SK-N-MC (cell line): ENCODE measurements around the gene DRAM1.
"Not testable (repeated sequence)": the region's sequence is repeated elsewhere in the genome, so short reads cannot be mapped to it uniquely, and the experiment has no call there.

Experiments used
- DNase-seq: peaks from one replicate; pipeline ENCODE4 v3.0.0-alpha.2; 2011; ENCODE audit warnings: low read depth, low spot score
- H3K27ac ChIP-seq: fragments of 200-600 bp; sonication (generic); 2 replicates; pipeline ENCODE4 v1.5.1; 2016; ENCODE audit warnings: mixed run types
- H3K36me3 ChIP-seq: fragments of 200-600 bp; sonication (generic); 2 replicates; pipeline ENCODE4 v1.6.1; 2017; ENCODE audit warnings: antibody characterized with exemption, low read length, mixed read lengths; ENCODE audit not compliant: insufficient read depth
- H3K4me3 ChIP-seq: fragments of 200-600 bp; sonication (generic); 2 replicates; pipeline ENCODE4 v1.5.1; 2016
- H3K9ac ChIP-seq: fragments of 200-600 bp; sonication (generic); 2 replicates; pipeline ENCODE4 v1.8.0; 2017; ENCODE audit warnings: mixed run types, mixed read lengths; ENCODE audit not compliant: insufficient read length
- H3K9me3 ChIP-seq: fragments of 200-600 bp; sonication (generic); 2 replicates; pipeline ENCODE4 v1.6.1; 2017; ENCODE audit warnings: low read depth, mild to moderate bottlenecking, antibody characterized with exemption, low read length, moderate library complexity, mixed read lengths
- EZH2 ChIP-seq: fragments of 200-600 bp; sonication (generic); IDR thresholded peaks from one replicate; pipeline ENCODE4 v1.6.1; 2017; ENCODE audit warnings: antibody characterized with exemption
- FOXP2 ChIP-seq: optimal IDR thresholded peaks from 2 replicates; pipeline ENCODE3; 2011; ENCODE audit warnings: mild to moderate bottlenecking, moderate library complexity; ENCODE audit not compliant: insufficient read depth; ENCODE audit errors: extremely low read length, control extremely low read depth
- POLR2AphosphoS5 ChIP-seq: IDR thresholded peaks from 2 replicates; pipeline ENCODE4 v1.6.1; 2012; ENCODE audit warnings: mild to moderate bottlenecking, low read depth, low read length, borderline replicate concordance

The DRAM1 gene

DNA sequence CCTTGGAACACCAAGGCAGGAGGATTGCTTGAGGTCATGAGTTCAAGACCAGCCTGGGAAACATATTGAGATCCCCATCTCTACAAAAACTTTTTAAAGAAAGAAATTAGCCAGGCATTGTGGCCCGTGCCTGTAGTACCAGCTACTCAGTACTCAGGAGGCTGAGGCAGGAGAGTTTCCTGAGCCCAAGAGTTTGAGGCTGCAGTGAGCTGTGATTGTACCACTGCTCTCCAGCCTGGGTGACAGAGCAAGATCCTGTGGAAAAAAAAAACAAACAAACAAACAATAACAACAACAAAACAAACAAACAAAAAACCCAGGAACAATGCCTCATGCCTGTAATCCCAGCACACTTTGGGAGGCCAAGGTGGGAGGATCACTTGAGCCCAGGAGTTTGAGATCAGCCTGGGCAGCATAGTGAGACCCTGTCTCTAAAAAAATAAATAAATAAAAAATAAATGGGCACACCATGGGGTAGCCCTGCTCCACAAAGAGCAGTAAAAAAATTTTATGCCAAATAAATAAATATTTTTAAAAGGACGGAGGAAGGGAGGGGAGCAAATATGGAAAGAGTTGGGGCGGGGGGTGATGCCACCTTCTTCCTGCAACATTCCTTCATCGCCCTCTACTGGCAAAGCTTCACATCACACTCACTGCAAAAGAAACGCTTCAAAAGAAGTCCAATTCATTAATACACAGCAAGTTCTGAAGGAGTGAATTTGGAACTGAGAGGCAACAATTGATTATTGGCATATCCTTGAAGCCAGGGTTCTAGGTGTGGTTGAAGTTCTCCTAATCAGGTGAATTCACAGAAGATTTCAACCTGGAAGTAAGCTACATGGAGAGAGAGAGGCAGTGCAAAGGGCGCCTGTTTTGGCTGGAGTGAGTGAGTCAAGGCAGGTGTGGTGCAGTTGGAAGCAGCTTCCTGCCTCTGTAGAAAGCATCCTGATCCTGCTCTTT lies 37.8 kb upstream of the DRAM1 start:
- TF ChIP-seq FOXP2 (no peak), POLR2AphosphoS5 (no peak), EZH2 (no peak)
- Histone ChIP-seq H3K27ac (no peak overlapping the region), H3K4me3 (no peak overlapping the region), H3K9ac (no peak overlapping the region), H3K36me3 (no peaks in the 10 kb centered on the region), H3K9me3 (no peaks in the 10 kb centered on the region)
- no peak for DNase-seq

DNA sequence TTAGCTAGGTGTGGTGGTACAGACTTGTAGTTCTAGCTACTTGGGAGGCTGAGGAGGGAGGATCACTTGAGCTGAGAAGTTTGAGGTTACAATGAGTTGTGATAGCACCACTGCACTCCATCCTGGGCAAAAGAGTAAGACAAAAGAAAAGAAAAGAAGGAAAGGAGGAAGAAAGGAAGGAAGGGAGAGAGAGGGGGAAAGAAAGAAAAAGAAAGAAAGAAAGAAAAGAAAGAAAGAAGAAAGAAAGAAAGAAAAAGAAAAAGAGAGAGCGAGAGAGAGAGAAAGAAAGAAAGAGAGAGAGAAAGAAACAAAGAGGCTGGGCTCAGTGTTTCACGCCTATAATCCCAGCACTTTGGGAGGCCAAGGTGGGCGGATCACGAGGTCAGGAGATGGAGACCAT lies 36.3 kb upstream of the DRAM1 start:
- TF ChIP-seq FOXP2: no peak
- no peak for TF ChIP-seq EZH2
- TF ChIP-seq POLR2AphosphoS5: no peak
- no peak for DNase-seq
- H3K27ac ChIP-seq: no peak overlapping the region
- no peaks in the 10 kb centered on the region for H3K36me3 ChIP-seq
- no peak overlapping the region for H3K4me3 ChIP-seq
- H3K9me3 ChIP-seq: no peaks in the 10 kb centered on the region
- H3K9ac ChIP-seq: no peak overlapping the region

DNA sequence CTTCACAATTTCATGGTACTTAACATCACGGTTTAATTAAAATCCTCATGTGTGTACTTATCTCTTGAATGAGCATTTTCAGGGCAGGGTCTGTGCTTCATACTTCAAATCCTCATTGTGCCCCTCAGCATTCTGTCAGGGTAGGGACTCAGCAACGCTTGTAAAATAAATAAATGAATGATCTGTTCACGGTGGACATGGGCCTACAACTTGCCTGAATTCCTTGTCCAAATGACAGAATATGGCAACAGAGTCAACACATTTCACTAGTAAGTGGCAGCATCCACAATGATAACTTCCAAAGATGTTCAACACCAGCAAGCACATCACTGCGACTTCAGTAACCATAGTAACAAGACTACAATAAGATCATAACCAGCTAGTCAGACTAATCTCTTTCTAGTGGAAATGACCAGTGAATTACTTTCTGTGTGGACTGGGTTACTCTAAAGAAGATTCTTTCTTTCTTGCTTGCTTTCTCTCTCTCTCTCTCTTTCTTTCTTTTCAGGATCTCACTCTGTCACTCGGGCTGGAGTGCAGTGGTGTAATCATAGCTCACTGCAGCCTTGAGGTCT lies 32.2 kb upstream of the DRAM1 start:
- Histone ChIP-seq H3K9ac (no peak overlapping the region), H3K27ac (no peak overlapping the region), H3K9me3 (no peaks in the 10 kb centered on the region), H3K36me3 (no peaks in the 10 kb centered on the region), H3K4me3 (no peak overlapping the region)
- no peak for TF ChIP-seq FOXP2
- no peak for TF ChIP-seq EZH2
- no peak for TF ChIP-seq POLR2AphosphoS5
- DNase-seq: no peak

DNA sequence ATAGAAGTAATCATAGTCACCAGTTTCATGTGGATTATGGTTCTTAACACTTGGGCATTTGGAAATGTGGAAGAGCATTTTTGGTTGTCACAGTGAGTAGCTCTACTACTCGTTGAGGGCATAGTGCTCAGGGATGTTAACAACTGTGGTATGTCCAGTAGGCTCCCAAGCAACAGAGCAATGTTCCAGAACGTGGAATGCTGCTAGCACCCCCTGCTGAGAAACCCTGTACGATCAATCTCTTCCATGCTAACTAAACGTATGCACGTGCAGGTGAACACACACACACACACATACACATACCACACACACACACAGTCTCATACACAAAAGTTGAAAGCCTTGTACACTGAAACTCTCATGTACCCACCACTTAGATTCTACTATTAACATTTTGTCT lies 30.1 kb upstream of the DRAM1 start:
- Histone ChIP-seq H3K9me3 (no peaks in the 10 kb centered on the region), H3K4me3 (no peak overlapping the region), H3K9ac (no peak overlapping the region), H3K36me3 (no peaks in the 10 kb centered on the region), H3K27ac (no peak overlapping the region)
- TF ChIP-seq POLR2AphosphoS5 (no peak), FOXP2 (no peak), EZH2 (no peak)
- DNase-seq: no peak

DNA sequence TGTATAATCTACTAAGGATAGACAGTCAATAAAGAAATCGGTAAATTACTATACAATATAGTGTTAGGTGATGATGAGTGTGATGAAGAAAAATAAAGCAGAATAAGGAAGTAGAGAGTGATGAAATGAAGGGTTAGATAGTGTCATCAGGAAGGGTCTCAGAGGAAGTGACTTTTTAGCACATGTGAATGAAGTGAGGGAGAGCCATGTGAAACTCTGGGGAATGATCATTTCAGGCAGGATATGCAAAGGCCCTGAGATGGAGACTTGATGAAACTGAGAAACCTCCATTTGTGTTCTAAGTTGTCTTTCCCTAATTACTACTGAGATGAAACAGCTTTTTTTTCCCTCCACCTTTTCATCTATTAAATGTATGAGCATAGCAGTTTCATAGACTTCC lies 27.2 kb upstream of the DRAM1 start:
- DNase-seq: no peak
- no peak overlapping the region for H3K4me3 ChIP-seq
- H3K9ac ChIP-seq: no peak overlapping the region
- no peaks in the 10 kb centered on the region for H3K36me3 ChIP-seq
- no peak for TF ChIP-seq POLR2AphosphoS5
- no peak for TF ChIP-seq FOXP2
- TF ChIP-seq EZH2: no peak
- H3K9me3 ChIP-seq: no peaks in the 10 kb centered on the region
- no peak overlapping the region for H3K27ac ChIP-seq

DNA sequence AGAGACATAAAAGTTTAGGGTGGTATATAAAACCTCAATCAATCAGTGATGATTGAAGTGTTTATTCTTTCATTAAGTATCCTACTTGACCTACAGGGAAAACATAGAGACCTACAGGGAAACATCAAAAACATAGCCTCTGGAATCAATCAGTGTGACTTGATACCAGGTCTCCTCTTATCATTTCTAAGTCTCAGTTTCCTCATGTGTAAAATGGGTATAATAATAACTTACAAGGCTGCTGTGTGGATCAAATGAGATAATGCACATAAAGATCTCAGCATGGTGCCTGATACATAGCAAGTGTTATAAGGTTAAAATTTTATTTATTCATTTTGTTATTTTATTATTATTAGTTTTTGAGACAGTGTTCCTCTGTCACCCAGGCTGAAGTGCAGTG lies 24.4 kb upstream of the DRAM1 start:
- Histone ChIP-seq H3K9ac (no peak overlapping the region), H3K4me3 (no peak overlapping the region), H3K9me3 (no peaks in the 10 kb centered on the region), H3K36me3 (no peaks in the 10 kb centered on the region), H3K27ac (no peak overlapping the region)
- TF ChIP-seq POLR2AphosphoS5 (no peak), EZH2 (no peak), FOXP2 (no peak)
- no peak for DNase-seq

DNA sequence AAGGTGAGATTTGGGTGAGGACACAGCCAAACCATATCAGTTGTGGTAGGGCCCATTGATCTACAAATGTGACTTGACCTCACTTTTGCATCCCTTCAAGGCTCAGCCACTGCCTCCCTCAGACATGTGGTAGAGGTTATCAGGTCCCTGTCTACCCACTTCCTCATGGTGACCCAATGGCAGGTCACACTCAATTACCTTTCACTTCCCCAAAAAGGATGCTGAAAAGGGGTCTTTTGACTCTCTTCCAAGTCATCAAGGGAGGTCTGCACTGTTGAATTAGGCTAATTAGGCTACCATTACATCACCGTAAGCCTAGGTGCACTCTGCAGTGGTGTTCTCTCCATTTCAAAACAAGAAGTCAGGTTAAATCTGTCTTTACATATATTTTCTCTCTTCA lies 22.6 kb upstream of the DRAM1 start:
- Histone ChIP-seq H3K9me3 (no peaks in the 10 kb centered on the region), H3K27ac (peak overlapping the region; percentile 75; the same call in 1 of the 2 replicates), H3K9ac (no peak overlapping the region), H3K4me3 (peak overlapping the region; percentile 44), H3K36me3 (no peaks in the 10 kb centered on the region)
- TF ChIP-seq POLR2AphosphoS5 (no peak), EZH2 (no peak), FOXP2 (no peak)
- DNase-seq: no peak

DNA sequence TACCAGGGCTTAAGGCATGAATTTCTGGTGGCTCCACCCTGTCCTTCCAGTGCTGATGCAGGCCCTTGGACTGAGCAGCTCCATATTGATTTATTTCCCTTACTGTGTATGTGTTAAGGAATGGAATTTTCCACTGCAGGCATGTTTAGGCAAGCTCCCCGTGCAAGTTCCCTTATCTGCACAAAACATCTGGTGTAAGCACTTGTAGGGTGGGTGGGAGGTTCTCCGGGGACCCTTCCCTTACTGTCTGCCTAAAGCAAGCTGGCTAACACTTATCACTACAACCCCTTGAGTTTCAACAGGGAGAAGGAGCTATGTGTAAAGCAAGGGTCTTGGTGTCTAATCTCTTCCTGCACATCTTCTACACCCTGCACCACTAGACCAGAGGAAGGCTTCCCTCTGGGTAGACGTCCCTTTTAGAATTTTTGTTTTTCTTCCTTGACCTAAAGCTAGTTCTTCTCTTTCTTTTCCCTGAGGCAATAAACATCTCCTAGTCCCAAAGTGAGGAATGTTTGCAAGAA lies 22.0 kb upstream of the DRAM1 start:
- Histone ChIP-seq H3K9ac (no peak overlapping the region), H3K27ac (peak overlapping the region; percentile 75), H3K4me3 (peak overlapping the region; percentile 44), H3K36me3 (no peaks in the 10 kb centered on the region), H3K9me3 (no peaks in the 10 kb centered on the region)
- no peak for TF ChIP-seq POLR2AphosphoS5
- no peak for TF ChIP-seq EZH2
- TF ChIP-seq FOXP2: no peak
- DNase-seq: no peak

DNA sequence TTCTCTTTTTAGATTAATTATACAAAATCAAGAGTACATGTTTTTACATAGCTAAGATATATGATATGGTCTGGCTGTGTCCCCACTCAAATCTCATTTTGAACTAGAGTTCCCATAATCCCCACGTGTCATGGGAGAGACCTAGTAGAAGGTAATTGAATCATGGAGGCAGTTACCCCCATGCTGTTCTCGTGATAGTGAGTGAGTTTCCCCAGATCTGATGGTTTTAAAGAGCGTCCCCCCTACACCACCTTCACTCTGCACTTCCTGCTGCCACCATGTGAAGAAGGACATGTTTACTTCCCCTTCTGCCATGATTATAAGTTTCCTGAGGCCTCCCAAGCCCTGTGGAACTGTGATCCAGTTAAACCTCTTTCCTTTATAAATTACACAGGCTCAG lies 21.4 kb upstream of the DRAM1 start:
- TF ChIP-seq FOXP2: no peak
- TF ChIP-seq EZH2: no peak
- TF ChIP-seq POLR2AphosphoS5: no peak
- Histone ChIP-seq H3K36me3 (no peaks in the 10 kb centered on the region), H3K9me3 (no peaks in the 10 kb centered on the region), H3K27ac (peak overlapping the region; percentile 75), H3K9ac (no peak overlapping the region), H3K4me3 (peak overlapping the region; percentile 44)
- DNase-seq: no peak

DNA sequence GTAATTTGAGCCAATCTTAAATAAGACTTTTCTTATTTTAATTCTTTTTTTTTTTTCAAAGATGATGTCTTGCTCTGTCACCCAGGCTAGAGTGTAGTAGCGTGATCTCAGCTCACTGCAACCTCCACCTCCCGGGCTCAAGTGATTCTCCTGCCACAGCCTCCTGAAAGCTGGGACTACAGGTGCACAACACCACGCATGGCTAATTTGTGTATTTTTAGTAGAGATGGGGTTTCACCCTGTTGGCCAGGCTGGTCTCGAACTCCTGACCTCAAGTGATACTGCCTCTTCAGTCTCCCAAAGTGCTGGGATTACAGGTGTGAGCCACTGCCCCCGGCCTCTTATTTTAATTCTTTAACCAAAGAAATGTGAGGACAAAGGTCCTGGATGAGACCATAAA lies 20.8 kb upstream of the DRAM1 start:
- H3K4me3 ChIP-seq, H3K9ac ChIP-seq, DNase-seq, H3K9me3 ChIP-seq, H3K27ac ChIP-seq, H3K36me3 ChIP-seq: not testable (repeated sequence)
